ENCODE results near the gene LAPTM5.
A peak's percentile ranks its signal among the peaks of the same experiment; 100 is the strongest.

LAPTM5 gene

GRCh38 chr1:30710407-30710806 lies 47.2 kb downstream of the LAPTM5 start:
- no peaks in the 10 kb centered on the region for H3K36me3 ChIP-seq (ENCODE audit: control insufficient read depth, insufficient read depth, low read length)
- no peaks in the 10 kb centered on the region for H3K9me3 ChIP-seq (ENCODE audit: control insufficient read depth, insufficient read depth, low read length)
- H3K4me1 ChIP-seq (ENCODE audit: control insufficient read depth, insufficient read depth, low read length) = peaks cover 3% of the 10 kb centered on the region; the same call in 1 of the 2 replicates
- no peaks in the 10 kb centered on the region for H3K27me3 ChIP-seq (ENCODE audit: control insufficient read depth, insufficient read depth, low read length)
- no peak overlapping the region for H3K4me3 ChIP-seq (ENCODE audit: low read length)
- H3K27ac ChIP-seq (ENCODE audit: low read length) = no peak overlapping the region
- no peak for DNase-seq (ENCODE audit: low read depth, low spot score)
- WGBS (ENCODE audit: insufficient coverage, insufficient read length) = no CpG with 5 or more reads among the region's 2 CpGs

- Histone ChIP-seq H3K9me3 (ENCODE audit: control insufficient read depth, insufficient read depth, low read length) (no peaks in the 10 kb centered on the region), H3K4me3 (ENCODE audit: low read length) (no peak overlapping the region), H3K27me3 (ENCODE audit: control insufficient read depth, insufficient read depth, low read length) (no peaks in the 10 kb centered on the region), H3K4me1 (ENCODE audit: control insufficient read depth, insufficient read depth, low read length) (peaks cover 3% of the 10 kb centered on the region; the same call in 1 of the 2 replicates), H3K27ac (ENCODE audit: low read length) (no peak overlapping the region), H3K36me3 (ENCODE audit: control insufficient read depth, insufficient read depth, low read length) (no peaks in the 10 kb centered on the region)
- no peak for DNase-seq (ENCODE audit: low read depth, low spot score)
- WGBS (ENCODE audit: insufficient coverage, insufficient read length) = no CpG with 5 or more reads among the region's 8 CpGs
Observed at GRCh38 chr1:30708361-30708728, 49.2 kb downstream of the LAPTM5 start.

GRCh38 chr1:30707412-30708360 lies 49.9 kb downstream of the LAPTM5 start:
- no peaks in the 10 kb centered on the region for H3K36me3 ChIP-seq (ENCODE audit: control insufficient read depth, insufficient read depth, low read length)
- no peaks in the 10 kb centered on the region for H3K9me3 ChIP-seq (ENCODE audit: control insufficient read depth, insufficient read depth, low read length)
- peaks cover 3% of the 10 kb centered on the region; the same call in 1 of the 2 replicates for H3K4me1 ChIP-seq (ENCODE audit: control insufficient read depth, insufficient read depth, low read length)
- no peak overlapping the region for H3K4me3 ChIP-seq (ENCODE audit: low read length)
- H3K27ac ChIP-seq (ENCODE audit: low read length) = no peak overlapping the region
- peak; percentile 45 for DNase-seq (ENCODE audit: low read depth, low spot score)
- no CpG with 5 or more reads among the region's 16 CpGs for WGBS (ENCODE audit: insufficient coverage, insufficient read length)
- no peaks in the 10 kb centered on the region for H3K27me3 ChIP-seq (ENCODE audit: control insufficient read depth, insufficient read depth, low read length)

GRCh38 chr1:30706528-30706927 lies 51.0 kb downstream of the LAPTM5 start:
- WGBS (ENCODE audit: insufficient coverage, insufficient read length) = no CpG with 5 or more reads among the region's 9 CpGs
- Histone ChIP-seq H3K4me3 (ENCODE audit: low read length) (no peak overlapping the region), H3K27ac (ENCODE audit: low read length) (no peak overlapping the region), H3K27me3 (ENCODE audit: control insufficient read depth, insufficient read depth, low read length) (no peaks in the 10 kb centered on the region), H3K9me3 (ENCODE audit: control insufficient read depth, insufficient read depth, low read length) (no peaks in the 10 kb centered on the region), H3K4me1 (ENCODE audit: control insufficient read depth, insufficient read depth, low read length) (peaks cover 3% of the 10 kb centered on the region; the same call in 1 of the 2 replicates), H3K36me3 (ENCODE audit: control insufficient read depth, insufficient read depth, low read length) (no peaks in the 10 kb centered on the region)
- no peak for DNase-seq (ENCODE audit: low read depth, low spot score)

- no peak overlapping the region for H3K27ac ChIP-seq (ENCODE audit: low read length)
- DNase-seq (ENCODE audit: low read depth, low spot score) = no peak
- peaks cover 3% of the 10 kb centered on the region; the same call in 1 of the 2 replicates for H3K4me1 ChIP-seq (ENCODE audit: control insufficient read depth, insufficient read depth, low read length)
- H3K9me3 ChIP-seq (ENCODE audit: control insufficient read depth, insufficient read depth, low read length) = no peaks in the 10 kb centered on the region
- H3K36me3 ChIP-seq (ENCODE audit: control insufficient read depth, insufficient read depth, low read length) = no peaks in the 10 kb centered on the region
- no peak overlapping the region for H3K4me3 ChIP-seq (ENCODE audit: low read length)
- WGBS (ENCODE audit: insufficient coverage, insufficient read length) = no CpG with 5 or more reads among the region's 4 CpGs
- H3K27me3 ChIP-seq (ENCODE audit: control insufficient read depth, insufficient read depth, low read length) = no peaks in the 10 kb centered on the region
Observed at GRCh38 chr1:30705698-30706097, 51.9 kb downstream of the LAPTM5 start.

GRCh38 chr1:30704765-30705509 lies 52.6 kb downstream of the LAPTM5 start:
- peaks cover 3% of the 10 kb centered on the region; the same call in 1 of the 2 replicates for H3K4me1 ChIP-seq (ENCODE audit: control insufficient read depth, insufficient read depth, low read length)
- no CpG with 5 or more reads among the region's 14 CpGs for whole genome bisulfite sequencing (ENCODE audit: insufficient coverage, insufficient read length)

GRCh38 chr1:30704271-30704670 lies 53.3 kb downstream of the LAPTM5 start:
- Histone ChIP-seq H3K27me3 (ENCODE audit: control insufficient read depth, insufficient read depth, low read length) (no peaks in the 10 kb centered on the region), H3K4me1 (ENCODE audit: control insufficient read depth, insufficient read depth, low read length) (peaks cover 3% of the 10 kb centered on the region; the same call in 1 of the 2 replicates), H3K4me3 (ENCODE audit: low read length) (no peak overlapping the region), H3K27ac (ENCODE audit: low read length) (no peak overlapping the region), H3K36me3 (ENCODE audit: control insufficient read depth, insufficient read depth, low read length) (no peaks in the 10 kb centered on the region), H3K9me3 (ENCODE audit: control insufficient read depth, insufficient read depth, low read length) (no peaks in the 10 kb centered on the region)
- WGBS (ENCODE audit: insufficient coverage, insufficient read length) = no CpG with 5 or more reads among the region's 4 CpGs
- DNase-seq (ENCODE audit: low read depth, low spot score) = no peak

More at GRCh38 chr1:30704765-30705509, 52.6 kb downstream of the LAPTM5 start:
- H3K4me3 ChIP-seq (ENCODE audit: low read length) = no peak overlapping the region
- DNase-seq (ENCODE audit: low read depth, low spot score) = no peak
- no peaks in the 10 kb centered on the region for H3K36me3 ChIP-seq (ENCODE audit: control insufficient read depth, insufficient read depth, low read length)
- H3K27me3 ChIP-seq (ENCODE audit: control insufficient read depth, insufficient read depth, low read length) = no peaks in the 10 kb centered on the region
- H3K27ac ChIP-seq (ENCODE audit: low read length) = no peak overlapping the region
- no peaks in the 10 kb centered on the region for H3K9me3 ChIP-seq (ENCODE audit: control insufficient read depth, insufficient read depth, low read length)

GRCh38 chr1:30702823-30703222 lies 54.8 kb downstream of the LAPTM5 start:
- H3K36me3 ChIP-seq (ENCODE audit: control insufficient read depth, insufficient read depth, low read length) = no peaks in the 10 kb centered on the region
- peaks cover 2% of the 10 kb centered on the region; the same call in 1 of the 2 replicates for H3K4me1 ChIP-seq (ENCODE audit: control insufficient read depth, insufficient read depth, low read length)
- no peaks in the 10 kb centered on the region for H3K27me3 ChIP-seq (ENCODE audit: control insufficient read depth, insufficient read depth, low read length)
- DNase-seq (ENCODE audit: low read depth, low spot score) = no peak
- H3K27ac ChIP-seq (ENCODE audit: low read length) = no peak overlapping the region
- no peak overlapping the region for H3K4me3 ChIP-seq (ENCODE audit: low read length)
- no peaks in the 10 kb centered on the region for H3K9me3 ChIP-seq (ENCODE audit: control insufficient read depth, insufficient read depth, low read length)

GRCh38 chr1:30701258-30701633 lies 56.3 kb downstream of the LAPTM5 start:
- H3K27me3 ChIP-seq (ENCODE audit: control insufficient read depth, insufficient read depth, low read length) = no peaks in the 10 kb centered on the region
- H3K4me1 ChIP-seq (ENCODE audit: control insufficient read depth, insufficient read depth, low read length) = no peaks in the 10 kb centered on the region; the same call in 1 of the 2 replicates
- no peaks in the 10 kb centered on the region for H3K36me3 ChIP-seq (ENCODE audit: control insufficient read depth, insufficient read depth, low read length)
- H3K27ac ChIP-seq (ENCODE audit: low read length) = no peak overlapping the region
- no peak overlapping the region for H3K4me3 ChIP-seq (ENCODE audit: low read length)
- no peak for DNase-seq (ENCODE audit: low read depth, low spot score)
- H3K9me3 ChIP-seq (ENCODE audit: control insufficient read depth, insufficient read depth, low read length) = no peaks in the 10 kb centered on the region
- WGBS (ENCODE audit: insufficient coverage, insufficient read length) = no CpG with 5 or more reads among the region's 2 CpGs

- no peaks in the 10 kb centered on the region for H3K27me3 ChIP-seq (ENCODE audit: control insufficient read depth, insufficient read depth, low read length)
- no peak overlapping the region for H3K4me3 ChIP-seq (ENCODE audit: low read length)
- H3K9me3 ChIP-seq (ENCODE audit: control insufficient read depth, insufficient read depth, low read length) = no peaks in the 10 kb centered on the region
- WGBS (ENCODE audit: insufficient coverage, insufficient read length) = no CpG with 5 or more reads among the region's 7 CpGs
- no peaks in the 10 kb centered on the region for H3K36me3 ChIP-seq (ENCODE audit: control insufficient read depth, insufficient read depth, low read length)
- DNase-seq (ENCODE audit: low read depth, low spot score) = no peak
- H3K27ac ChIP-seq (ENCODE audit: low read length) = no peak overlapping the region
- H3K4me1 ChIP-seq (ENCODE audit: control insufficient read depth, insufficient read depth, low read length) = no peaks in the 10 kb centered on the region; the same call in 1 of the 2 replicates
Observed at GRCh38 chr1:30700528-30701257, 56.9 kb downstream of the LAPTM5 start.
